T-cell (primary cell): ENCODE data around the gene LHX1. TPM values are rescaled to one million over a fixed set of nuclear protein-coding genes. Genes with fewer than 3 reads are reported as not detected.

Experiments used
- ATAC-seq, 4 experiments: fragments of 200-7000 bp in 3 of 4; fragments of 150-1000 bp in 1 of 4; cut with Tn5 transposase; replicated peaks in 1 of 4; 1 replicate in 3 of 4; 2 replicates in 1 of 4; pipeline ENCODE4 v1.10.0; 2021; ENCODE audit warnings: moderate library complexity in 3 of 4, mild to moderate bottlenecking in 2 of 4, moderate number of reproducible peaks in 1 of 4
- CTCF ChIA-PET, 2 donors: fragments of 300-600 bp; sonication (Branson Sonifier 250); formaldehyde crosslinking; loops; one replicate each; lab custom pipeline; 2022; ENCODE audit warnings: antibody characterized with exemption in 2 of 2; lab: Charles Lee
- POLR2A ChIA-PET, 2 donors: fragments of 300-600 bp; sonication (Branson Sonifier 250); formaldehyde crosslinking; loops; one replicate each; lab custom pipeline; 2022; ENCODE audit warnings: antibody characterized with exemption in 2 of 2; lab: Charles Lee
- DNase-seq, 35 experiments: peaks; one replicate each; pipeline versions ENCODE4 v3.0.0 to v3.0.0-alpha.2; 2013 to 2023
- H3K27ac ChIP-seq: one replicate; pipeline ENCODE4 v1.5.1; 2013; ENCODE audit warnings: low read length
- H3K27me3 ChIP-seq, 2 experiments: replicated peaks in 1 of 2; 1 replicate in 1 of 2; 2 replicates in 1 of 2; pipeline versions ENCODE4 v1.6.1 to v1.7.0; 2013; ENCODE audit warnings: low read length in 1 of 2, mixed read lengths in 1 of 2; ENCODE audit not compliant: control insufficient read depth in 2 of 2, insufficient read depth in 2 of 2; ENCODE audit errors: extremely low read depth in 1 of 2
- H3K36me3 ChIP-seq, 2 donors: 1 replicate in 1 of 2; 2 replicates in 1 of 2; pipeline versions ENCODE4 v1.6.1 to v1.7.0; 2013; ENCODE audit warnings: low read length in 1 of 2; ENCODE audit not compliant: control insufficient read depth in 2 of 2, insufficient read depth in 1 of 2; ENCODE audit errors: extremely low read depth in 1 of 2
- H3K4me1 ChIP-seq, 2 experiments: 1 replicate in 1 of 2; 2 replicates in 1 of 2; pipeline versions ENCODE4 v1.6.1 to v1.7.0; 2013; ENCODE audit warnings: low read length in 2 of 2, mixed read lengths in 1 of 2; ENCODE audit not compliant: insufficient read depth in 2 of 2, control insufficient read depth in 1 of 2; ENCODE audit errors: extremely low read depth in 1 of 2
- H3K4me3 ChIP-seq, 2 donors: 1 replicate in 1 of 2; 2 replicates in 1 of 2; pipeline versions ENCODE4 v1.5.1 to v1.7.0; 2013; ENCODE audit warnings: mild to moderate bottlenecking in 2 of 2, low read length in 1 of 2, moderate library complexity in 1 of 2; ENCODE audit not compliant: control insufficient read depth in 1 of 2; ENCODE audit errors: extremely low read depth in 1 of 2
- H3K9me3 ChIP-seq: 2 replicates; pipeline ENCODE4 v1.7.0; 2013
- H3K27ac Mint-ChIP-seq, 2 donors: one replicate each; pipeline ENCODE4 v1.8.0; 2020 to 2021; ENCODE audit warnings: mild to moderate bottlenecking in 2 of 2, mixed read lengths in 2 of 2
- H3K27me3 Mint-ChIP-seq, 2 donors: one replicate each; pipeline ENCODE4 v1.8.0; 2021 to 2022; ENCODE audit warnings: mixed read lengths in 2 of 2
- H3K36me3 Mint-ChIP-seq: one replicate; pipeline ENCODE4 v1.8.0; 2021; ENCODE audit warnings: mixed read lengths
- H3K4me1 Mint-ChIP-seq, 3 donors: one replicate each; pipeline ENCODE4 v1.8.0; 2020 to 2022; ENCODE audit warnings: mixed read lengths in 3 of 3, mild to moderate bottlenecking in 1 of 3
- H3K4me3 Mint-ChIP-seq, 3 donors: one replicate each; pipeline ENCODE4 v1.8.0; 2020 to 2022; ENCODE audit warnings: mild to moderate bottlenecking in 3 of 3, mixed read lengths in 3 of 3, moderate library complexity in 3 of 3
- H3K9me3 Mint-ChIP-seq, 3 donors: one replicate each; pipeline ENCODE4 v1.8.0; 2020 to 2022; ENCODE audit warnings: mixed read lengths in 3 of 3
- WGBS: methylation state at CpG from one replicate; pipeline ENCODE4 v1.1.5; 2013; ENCODE audit warnings: missing lambda C conversion rate; ENCODE audit not compliant: insufficient coverage; 5-methylcytosine and 5-hydroxymethylcytosine counted together
- total RNA-seq, 35 experiments: library from RNA in 6 of 35; stranded (reverse) in 6 of 35; fragments of 120-200 nt in 1 of 35; gene quantifications; one replicate each; pipeline versions ENCODE4 v1.2.1 to v1.2.4 and lab custom pipeline; 2013 to 2026

The LHX1 gene
- total RNA-seq, 5 donors from 2014 or later (not counting 1 experiment from before 2014, with no cell fraction given): not detected

GRCh38 chr17:36921095-36921851, 16.0 kb upstream of the LHX1 start:
- Mint-ChIP-seq H3K4me1 (no peaks in the 10 kb centered on the region), H3K27ac (no peak overlapping the region), H3K4me3 (no peak overlapping the region), H3K9me3 (no peaks in the 10 kb centered on the region), H3K36me3 (no peaks in the 10 kb centered on the region), H3K27me3 (peaks cover 44 to 46% of the 10 kb centered on the region in 2 donors)
- no peaks in the 10 kb centered on the region for H3K9me3 ChIP-seq
- no peak overlapping the region for H3K4me3 ChIP-seq
- H3K27ac ChIP-seq: no peak overlapping the region
- DNase-seq (no peak), ATAC-seq (peak in 3 of 4 experiments; percentile 45 to 56 (median 51))
- peaks cover 11 to 57% of the 10 kb centered on the region in 2 experiments for H3K27me3 ChIP-seq
- H3K4me1 ChIP-seq: no peaks in the 10 kb centered on the region
- WGBS: 58% methylated on average over 3 of the region's 7 CpGs
- ChIA-PET CTCF (no interaction called here), POLR2A (interaction anchor here in 1 of 2 donors (0.6 kb wide), 2 partner anchors 53 to 1912 kb away, joined by 3 read pairs; no protein-coding TSS in a partner anchor)
- no peaks in the 10 kb centered on the region for H3K36me3 ChIP-seq

DNA sequence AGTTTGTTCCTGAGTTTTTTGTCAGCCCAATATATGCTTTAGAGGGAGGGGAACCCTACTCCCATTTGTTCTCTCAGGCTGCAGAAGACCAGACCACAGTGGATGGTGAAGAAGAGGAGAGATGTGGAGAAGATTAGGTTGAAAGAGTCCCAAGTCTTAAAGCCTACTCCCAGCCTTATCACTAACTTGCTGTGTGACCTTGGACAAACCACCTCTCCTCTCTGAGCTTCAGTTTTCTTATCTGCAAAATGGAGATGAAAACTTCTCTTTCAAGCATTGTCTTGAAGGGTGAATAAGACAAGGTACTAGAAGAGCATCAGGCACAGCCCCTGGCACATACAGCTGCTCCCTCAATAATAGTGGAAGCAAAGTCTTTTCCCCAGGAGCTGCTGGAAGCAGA, 15.1 kb upstream of the LHX1 start:
- H3K27ac Mint-ChIP-seq: no peak overlapping the region
- POLR2A ChIA-PET: no interaction called here
- ATAC-seq (no peak), DNase-seq (no peak)
- no peak overlapping the region for H3K4me3 Mint-ChIP-seq
- H3K9me3 Mint-ChIP-seq: no peaks in the 10 kb centered on the region
- Histone ChIP-seq H3K9me3 (no peaks in the 10 kb centered on the region), H3K27ac (no peak overlapping the region), H3K4me1 (no peaks in the 10 kb centered on the region), H3K36me3 (no peaks in the 10 kb centered on the region), H3K4me3 (no peak overlapping the region), H3K27me3 (peaks cover 11 to 52% of the 10 kb centered on the region in 2 experiments)
- H3K36me3 Mint-ChIP-seq: no peaks in the 10 kb centered on the region
- CTCF ChIA-PET: no interaction called here
- peaks cover 44 to 47% of the 10 kb centered on the region in 2 donors for H3K27me3 Mint-ChIP-seq
- H3K4me1 Mint-ChIP-seq: no peaks in the 10 kb centered on the region

- Histone ChIP-seq H3K27ac (no peak overlapping the region), H3K9me3 (no peaks in the 10 kb centered on the region), H3K4me3 (no peak overlapping the region), H3K27me3 (peaks cover 17 to 60% of the 10 kb centered on the region in 2 experiments), H3K36me3 (no peaks in the 10 kb centered on the region), H3K4me1 (peaks cover 4 to 9% of the 10 kb centered on the region in 2 experiments)
- no peak overlapping the region for H3K4me3 Mint-ChIP-seq
- ChIA-PET CTCF (no interaction called here), POLR2A (no interaction called here)
- ATAC-seq (no peak), DNase-seq (no peak)
- peaks cover 51 to 59% of the 10 kb centered on the region in 2 donors for H3K27me3 Mint-ChIP-seq
- no peak overlapping the region for H3K27ac Mint-ChIP-seq
- H3K36me3 Mint-ChIP-seq: no peaks in the 10 kb centered on the region
- H3K9me3 Mint-ChIP-seq: no peaks in the 10 kb centered on the region
- WGBS: 75% methylated on average over 3 of the region's 5 CpGs
- peaks cover 8 to 11% (median 11%) of the 10 kb centered on the region in 3 donors for H3K4me1 Mint-ChIP-seq
These were observed 13.5 kb upstream of the LHX1 start for GRCh38 chr17:36923814-36924221.

- Histone ChIP-seq H3K36me3 (no peaks in the 10 kb centered on the region), H3K4me1 (peaks cover 4 to 9% of the 10 kb centered on the region in 2 experiments), H3K9me3 (no peaks in the 10 kb centered on the region), H3K27me3 (peaks cover 23 to 62% of the 10 kb centered on the region in 2 experiments), H3K4me3 (no peak overlapping the region), H3K27ac (no peak overlapping the region)
- CTCF ChIA-PET: no interaction called here
- Mint-ChIP-seq H3K27me3 (peaks cover 56 to 66% of the 10 kb centered on the region in 2 donors), H3K4me3 (no peak overlapping the region), H3K27ac (no peak overlapping the region), H3K9me3 (no peaks in the 10 kb centered on the region), H3K36me3 (no peaks in the 10 kb centered on the region), H3K4me1 (peaks cover 8 to 15% (median 14%) of the 10 kb centered on the region in 3 donors)
- ATAC-seq (no peak), DNase-seq (no peak)
- no CpG with 5 or more reads among the region's 3 CpGs for WGBS
- POLR2A ChIA-PET: interaction anchor here in 1 of 2 donors (0.6 kb wide), 1 partner anchor 13 kb away, joined by 4 read pairs; no protein-coding TSS in a partner anchor
These were observed 11.0 kb upstream of the LHX1 start for GRCh38 chr17:36926226-36926625.

- Histone ChIP-seq H3K27ac (no peak overlapping the region), H3K27me3 (peaks cover 23 to 62% of the 10 kb centered on the region in 2 experiments)
- 60% methylated on average over 1 of the region's 2 CpGs for WGBS
These were observed 10.6 kb upstream of the LHX1 start for GRCh38 chr17:36926701-36927100.

GRCh38 chr17:36928471-36929345, 8.6 kb upstream of the LHX1 start:
- CTCF ChIA-PET: no interaction called here
- H3K4me1 Mint-ChIP-seq: peaks cover 26 to 40% (median 39%) of the 10 kb centered on the region in 3 donors
- H3K9me3 ChIP-seq: no peaks in the 10 kb centered on the region
- peak overlapping the region; percentile 6 to 44 for H3K4me3 ChIP-seq
- H3K36me3 Mint-ChIP-seq: no peaks in the 10 kb centered on the region
- H3K27me3 ChIP-seq: peaks cover 21 to 69% of the 10 kb centered on the region in 2 experiments
- DNase-seq (no peak), ATAC-seq (no peak)
- H3K4me1 ChIP-seq: peaks cover 4 to 30% of the 10 kb centered on the region in 2 experiments
- peaks cover 62 to 72% of the 10 kb centered on the region in 2 donors for H3K27me3 Mint-ChIP-seq
- H3K4me3 Mint-ChIP-seq: peak overlapping the region in 1 of 3 donors; percentile 61
- POLR2A ChIA-PET: no interaction called here
- H3K27ac ChIP-seq: no peak overlapping the region
- no peaks in the 10 kb centered on the region for H3K36me3 ChIP-seq
- WGBS: 36% methylated on average over 3 of the region's 13 CpGs
- H3K27ac Mint-ChIP-seq: no peak overlapping the region
- no peaks in the 10 kb centered on the region for H3K9me3 Mint-ChIP-seq

More at GRCh38 chr17:36926701-36927100, 10.6 kb upstream of the LHX1 start:
- H3K9me3 Mint-ChIP-seq: no peaks in the 10 kb centered on the region
- no peak overlapping the region for H3K4me3 Mint-ChIP-seq
- H3K4me1 Mint-ChIP-seq: peaks cover 8 to 20% (median 19%) of the 10 kb centered on the region in 3 donors
- Histone ChIP-seq H3K36me3 (no peaks in the 10 kb centered on the region), H3K4me3 (no peak overlapping the region), H3K9me3 (no peaks in the 10 kb centered on the region), H3K4me1 (peaks cover 4 to 10% of the 10 kb centered on the region in 2 experiments)
- DNase-seq (no peak), ATAC-seq (no peak)
- H3K27me3 Mint-ChIP-seq: peaks cover 56 to 66% of the 10 kb centered on the region in 2 donors
- no peak overlapping the region for H3K27ac Mint-ChIP-seq
- CTCF ChIA-PET: no interaction called here
- no peaks in the 10 kb centered on the region for H3K36me3 Mint-ChIP-seq
- POLR2A ChIA-PET: interaction anchor here in 1 of 2 donors (0.6 kb wide), 1 partner anchor 13 kb away, joined by 4 read pairs; no protein-coding TSS in a partner anchor
